KMS-11 (cell line): ENCODE measurements around the gene VPS26B.

ENCODE experiments used
- H2AFZ ChIP-seq: fragments of 200-600 bp; sonication (generic); 2 replicates; pipeline ENCODE4 v1.6.1; 2016; ENCODE audit warnings: antibody characterized with exemption, mixed run types, low read depth
- H3K27ac ChIP-seq: fragments of 200-600 bp; sonication (generic); 2 replicates; pipeline ENCODE4 v1.6.1; 2016; ENCODE audit warnings: mild to moderate bottlenecking, mixed run types
- H3K27me3 ChIP-seq: fragments of 200-600 bp; sonication (generic); 2 replicates; pipeline ENCODE4 v1.6.1; 2017; ENCODE audit warnings: mild to moderate bottlenecking, low read depth, mixed run types, moderate library complexity; ENCODE audit not compliant: insufficient read depth
- H3K36me3 ChIP-seq: fragments of 200-600 bp; sonication (generic); 2 replicates; pipeline ENCODE4 v1.6.1; 2017; ENCODE audit warnings: mild to moderate bottlenecking, mixed run types; ENCODE audit not compliant: insufficient read depth
- H3K4me1 ChIP-seq: fragments of 200-600 bp; sonication (generic); 2 replicates; pipeline ENCODE4 v1.6.1; 2016; ENCODE audit warnings: mild to moderate bottlenecking, low read depth, mixed run types; ENCODE audit not compliant: poor library complexity, severe bottlenecking
- H3K4me2 ChIP-seq: fragments of 200-600 bp; sonication (generic); 2 replicates; pipeline ENCODE4 v1.7.0; 2016; ENCODE audit warnings: mild to moderate bottlenecking, mixed run types
- H3K4me3 ChIP-seq: fragments of 200-600 bp; sonication (generic); IDR thresholded peaks from 2 replicates; pipeline ENCODE4 v1.6.1; 2017; ENCODE audit warnings: low read depth, low read length, mixed read lengths; ENCODE audit not compliant: insufficient read depth
- H3K79me2 ChIP-seq: fragments of 200-600 bp; sonication (generic); 2 replicates; pipeline ENCODE4 v1.6.1; 2016; ENCODE audit warnings: low read depth, mixed run types; ENCODE audit not compliant: insufficient read depth
- H3K9ac ChIP-seq: fragments of 200-600 bp; sonication (generic); 2 replicates; pipeline ENCODE4 v1.6.1; 2016; ENCODE audit warnings: mild to moderate bottlenecking, mixed run types
- H4K20me1 ChIP-seq: fragments of 200-600 bp; sonication (generic); 2 replicates; pipeline ENCODE4 v1.6.1; 2016; ENCODE audit warnings: mild to moderate bottlenecking, mixed run types; ENCODE audit not compliant: insufficient read depth
- TF ChIP-seq, protein P1 (sequence below): fragments of 200-600 bp; sonication (generic); conservative IDR thresholded peaks from 2 replicates; pipeline ENCODE4 v1.6.1; 2017; ENCODE audit warnings: low read depth, mild to moderate bottlenecking, antibody characterized with exemption, low read length, moderate library complexity, mixed read lengths

VPS26B gene

DNA sequence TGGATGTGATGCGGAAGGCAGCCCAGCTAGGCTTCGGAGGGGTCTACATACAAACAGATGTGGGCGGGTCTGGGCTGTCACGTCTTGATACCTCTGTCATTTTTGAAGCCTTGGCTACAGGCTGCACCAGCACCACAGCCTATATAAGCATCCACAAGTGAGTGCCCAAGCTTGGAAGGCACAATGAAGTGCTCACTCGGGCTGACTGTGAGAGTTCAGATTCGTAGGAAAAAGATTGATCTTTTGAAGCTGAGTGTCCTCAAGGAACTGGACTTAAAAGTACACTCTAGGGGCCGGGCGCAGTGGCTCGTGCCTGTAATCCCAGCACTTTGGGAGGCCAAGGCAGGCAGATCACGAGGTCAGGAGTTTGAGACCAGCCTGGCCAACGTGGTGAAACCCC, 32.6 kb downstream of the VPS26B start:
- H3K36me3 ChIP-seq = no peaks in the 10 kb centered on the region
- no peaks in the 10 kb centered on the region for H3K27me3 ChIP-seq
- H3K4me2 ChIP-seq = no peak overlapping the region
- no peaks in the 10 kb centered on the region for H3K79me2 ChIP-seq
- H3K4me1 ChIP-seq = peaks cover 16% of the 10 kb centered on the region
- no peak overlapping the region for H3K9ac ChIP-seq
- H2AFZ ChIP-seq = no peak overlapping the region
- TF ChIP-seq, protein P1, sequence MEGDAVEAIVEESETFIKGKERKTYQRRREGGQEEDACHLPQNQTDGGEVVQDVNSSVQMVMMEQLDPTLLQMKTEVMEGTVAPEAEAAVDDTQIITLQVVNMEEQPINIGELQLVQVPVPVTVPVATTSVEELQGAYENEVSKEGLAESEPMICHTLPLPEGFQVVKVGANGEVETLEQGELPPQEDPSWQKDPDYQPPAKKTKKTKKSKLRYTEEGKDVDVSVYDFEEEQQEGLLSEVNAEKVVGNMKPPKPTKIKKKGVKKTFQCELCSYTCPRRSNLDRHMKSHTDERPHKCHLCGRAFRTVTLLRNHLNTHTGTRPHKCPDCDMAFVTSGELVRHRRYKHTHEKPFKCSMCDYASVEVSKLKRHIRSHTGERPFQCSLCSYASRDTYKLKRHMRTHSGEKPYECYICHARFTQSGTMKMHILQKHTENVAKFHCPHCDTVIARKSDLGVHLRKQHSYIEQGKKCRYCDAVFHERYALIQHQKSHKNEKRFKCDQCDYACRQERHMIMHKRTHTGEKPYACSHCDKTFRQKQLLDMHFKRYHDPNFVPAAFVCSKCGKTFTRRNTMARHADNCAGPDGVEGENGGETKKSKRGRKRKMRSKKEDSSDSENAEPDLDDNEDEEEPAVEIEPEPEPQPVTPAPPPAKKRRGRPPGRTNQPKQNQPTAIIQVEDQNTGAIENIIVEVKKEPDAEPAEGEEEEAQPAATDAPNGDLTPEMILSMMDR = no peak
- no peaks in the 10 kb centered on the region for H4K20me1 ChIP-seq
- H3K4me3 ChIP-seq = no peak overlapping the region
- no peak overlapping the region for H3K27ac ChIP-seq

DNA sequence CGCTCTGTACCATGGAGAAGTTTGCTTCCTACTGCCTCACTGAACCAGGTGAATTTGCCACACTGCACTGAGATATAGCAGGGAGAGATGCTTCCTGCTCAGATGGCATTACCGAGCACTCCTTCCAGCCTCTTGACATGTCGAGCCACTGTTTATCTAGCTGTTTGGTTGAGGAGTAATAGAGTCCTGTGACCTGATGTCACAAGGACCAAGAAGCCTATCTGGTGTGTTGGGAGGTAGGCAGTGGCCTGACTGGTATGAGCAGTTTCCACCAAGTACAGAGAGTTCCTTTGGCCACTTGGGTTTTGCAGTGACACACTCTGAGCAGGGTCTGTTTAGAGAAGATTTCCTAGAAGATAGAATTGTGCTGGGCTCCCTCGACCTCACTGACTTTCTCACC, 34.1 kb downstream of the VPS26B start:
- H3K36me3 ChIP-seq = no peaks in the 10 kb centered on the region
- TF ChIP-seq, protein P1 = no peak
- no peaks in the 10 kb centered on the region for H3K79me2 ChIP-seq
- no peak overlapping the region for H3K27ac ChIP-seq
- H3K4me2 ChIP-seq = no peak overlapping the region
- H3K4me1 ChIP-seq = peaks cover 16% of the 10 kb centered on the region
- H3K9ac ChIP-seq = no peak overlapping the region
- H4K20me1 ChIP-seq = no peaks in the 10 kb centered on the region
- H3K4me3 ChIP-seq = no peak overlapping the region
- no peak overlapping the region for H2AFZ ChIP-seq
- no peaks in the 10 kb centered on the region for H3K27me3 ChIP-seq

DNA sequence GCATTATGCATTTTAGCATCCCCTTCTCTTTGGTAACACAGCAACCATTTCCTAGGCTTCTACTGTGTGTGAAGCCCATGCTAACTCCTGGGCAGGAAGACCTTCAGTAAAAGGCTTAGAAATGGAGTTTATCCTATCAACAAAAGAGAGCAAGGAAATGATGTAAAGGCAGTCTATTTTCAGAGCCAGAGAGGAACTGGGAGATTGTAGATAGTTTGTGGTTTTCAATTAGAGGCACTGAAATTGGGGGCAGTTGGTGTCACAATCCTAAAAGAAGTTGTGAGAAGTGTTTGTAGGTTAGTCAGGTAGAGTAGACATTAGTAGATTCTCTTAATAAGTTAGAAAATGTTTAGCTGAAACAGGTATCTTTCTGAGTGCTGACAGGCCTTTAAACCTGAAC, 36.0 kb downstream of the VPS26B start:
- H3K4me3 ChIP-seq = no peak overlapping the region
- no peak overlapping the region for H3K4me2 ChIP-seq
- no peak overlapping the region for H3K27ac ChIP-seq
- no peaks in the 10 kb centered on the region for H4K20me1 ChIP-seq
- H3K4me1 ChIP-seq = peaks cover 9% of the 10 kb centered on the region
- TF ChIP-seq, protein P1 = no peak
- H3K79me2 ChIP-seq = no peaks in the 10 kb centered on the region
- no peaks in the 10 kb centered on the region for H3K27me3 ChIP-seq
- no peak overlapping the region for H3K9ac ChIP-seq
- no peaks in the 10 kb centered on the region for H3K36me3 ChIP-seq
- no peak overlapping the region for H2AFZ ChIP-seq

DNA sequence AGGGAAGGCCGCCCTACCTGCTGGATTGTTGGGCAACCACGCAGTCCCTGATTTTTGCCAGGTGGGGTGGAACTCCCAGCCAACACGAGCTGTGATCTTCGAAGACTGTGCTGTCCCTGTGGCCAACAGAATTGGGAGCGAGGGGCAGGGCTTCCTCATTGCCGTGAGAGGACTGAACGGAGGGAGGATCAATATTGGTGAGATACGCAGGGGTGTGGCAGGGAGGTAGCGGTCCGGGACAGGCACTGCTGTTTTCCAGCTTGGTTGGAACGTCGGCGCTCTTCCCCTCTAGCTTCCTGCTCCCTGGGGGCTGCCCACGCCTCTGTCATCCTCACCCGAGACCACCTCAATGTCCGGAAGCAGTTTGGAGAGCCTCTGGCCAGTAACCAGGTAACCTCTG, 36.5 kb downstream of the VPS26B start:
- Histone ChIP-seq H3K9ac (no peak overlapping the region), H3K4me1 (peaks cover 9% of the 10 kb centered on the region), H3K36me3 (no peaks in the 10 kb centered on the region)

More for the DNA sequence above, 36.5 kb downstream of the VPS26B start:
- Histone ChIP-seq H3K27me3 (no peaks in the 10 kb centered on the region), H4K20me1 (no peaks in the 10 kb centered on the region), H3K4me2 (no peak overlapping the region), H3K4me3 (no peak overlapping the region), H3K27ac (no peak overlapping the region), H2AFZ (no peak overlapping the region), H3K79me2 (no peaks in the 10 kb centered on the region)
- TF ChIP-seq, protein P1 = no peak
